Endothelial cell of umbilical vein (primary cell): ENCODE results near the gene RETREG3.

Source experiments
- CTCF ChIP-seq, 2 donors: IDR thresholded peaks; 1 replicate in 1 of 2; 2 replicates in 1 of 2; pipeline ENCODE4 v1.5.1; 2011; ENCODE audit warnings: low read length in 2 of 2, mild to moderate bottlenecking in 2 of 2, moderate library complexity in 2 of 2, control low read depth in 1 of 2, inconsistent platforms in 1 of 2, low read depth in 1 of 2; ENCODE audit not compliant: insufficient read depth in 1 of 2; ENCODE audit errors: extremely low read depth in 1 of 2
- EZH2 ChIP-seq: IDR thresholded peaks from 2 replicates; pipeline ENCODE4 v1.6.1; 2012; ENCODE audit warnings: borderline replicate concordance, low read depth, mild to moderate bottlenecking, moderate library complexity, low read length, inconsistent platforms; ENCODE audit not compliant: severe bottlenecking
- FOS ChIP-seq: IDR thresholded peaks from 2 replicates; pipeline ENCODE4 v1.6.1; 2011; ENCODE audit warnings: mild to moderate bottlenecking, low read length, moderate library complexity, borderline replicate concordance; ENCODE audit not compliant: insufficient read depth
- TF ChIP-seq, protein P1 (sequence below): IDR thresholded peaks from 2 replicates; pipeline ENCODE4 v1.6.1; 2011; ENCODE audit not compliant: insufficient read depth, insufficient read length

DNA sequence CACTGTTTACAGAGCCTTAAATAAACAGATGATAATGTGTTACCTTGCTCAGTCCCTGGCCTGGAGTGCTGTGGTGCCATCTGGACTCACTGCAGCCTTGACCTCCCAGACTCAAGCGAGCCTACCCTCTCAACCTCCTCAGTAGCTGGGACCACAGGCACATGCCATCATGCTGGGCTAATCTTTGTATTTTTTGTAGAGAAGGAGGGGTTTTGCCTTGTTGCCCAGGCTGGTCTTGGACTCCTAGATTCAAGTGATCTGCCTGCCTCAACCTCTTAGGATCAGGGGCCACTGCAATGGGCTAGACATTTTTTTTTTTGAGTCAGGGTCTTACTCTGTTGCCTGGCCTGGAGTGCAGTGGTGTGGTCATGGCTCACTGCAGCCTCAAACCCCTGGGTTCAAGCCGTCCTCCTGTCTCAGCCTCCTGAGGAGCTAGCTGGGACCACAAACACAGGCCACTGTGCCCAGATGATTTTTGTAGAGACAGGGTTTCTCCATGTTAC, 78.2 kb downstream of the RETREG3 start:
- TF ChIP-seq EZH2: no peak
- TF ChIP-seq, protein P1, sequence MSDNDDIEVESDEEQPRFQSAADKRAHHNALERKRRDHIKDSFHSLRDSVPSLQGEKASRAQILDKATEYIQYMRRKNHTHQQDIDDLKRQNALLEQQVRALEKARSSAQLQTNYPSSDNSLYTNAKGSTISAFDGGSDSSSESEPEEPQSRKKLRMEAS: no peak
- TF ChIP-seq CTCF (IDR thresholded peaks at IDR 0.05; ENCODE audit: extremely low read depth in 1 of 2, insufficient read depth in 1 of 2, low read depth in 1 of 2, low read length in 2 of 2): no peak
- no peak for TF ChIP-seq FOS
